ENCODE measurements around the gene PKD1L1.

DNA sequence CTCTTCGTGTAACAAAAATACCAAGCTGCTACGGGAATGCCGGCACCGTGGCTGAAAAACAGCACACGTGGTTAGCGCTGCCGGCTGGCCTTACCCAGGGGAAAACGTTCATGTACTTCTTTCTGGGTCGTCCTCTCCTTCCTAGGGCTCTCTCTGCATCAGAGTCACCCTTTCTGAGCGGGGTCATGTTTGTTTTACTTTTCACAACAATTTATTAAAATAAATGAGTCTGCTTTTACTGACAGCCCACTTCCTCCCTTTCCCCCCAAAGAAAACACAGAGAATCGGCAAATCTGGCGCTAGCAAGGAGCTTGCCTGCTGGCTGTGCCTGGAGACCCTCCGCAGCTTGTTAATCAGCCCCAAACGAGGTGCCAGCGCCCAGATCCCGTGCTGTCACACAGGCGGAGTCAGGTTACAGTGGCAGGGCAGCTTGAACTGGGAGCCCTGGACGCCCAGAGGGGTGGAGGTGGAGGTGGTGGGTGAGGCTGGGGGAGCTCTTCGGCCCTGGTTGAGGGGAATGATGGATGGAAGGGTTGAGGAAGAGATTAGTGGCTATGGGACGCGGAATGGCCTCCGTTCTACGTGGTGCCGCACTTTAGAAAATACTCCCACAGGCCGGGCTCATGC lies 204.2 kb downstream of the PKD1L1 start:
- no peak for TF ChIP-seq POLR2A (IDR thresholded peaks at IDR 0.05)
- TF ChIP-seq, protein P1, sequence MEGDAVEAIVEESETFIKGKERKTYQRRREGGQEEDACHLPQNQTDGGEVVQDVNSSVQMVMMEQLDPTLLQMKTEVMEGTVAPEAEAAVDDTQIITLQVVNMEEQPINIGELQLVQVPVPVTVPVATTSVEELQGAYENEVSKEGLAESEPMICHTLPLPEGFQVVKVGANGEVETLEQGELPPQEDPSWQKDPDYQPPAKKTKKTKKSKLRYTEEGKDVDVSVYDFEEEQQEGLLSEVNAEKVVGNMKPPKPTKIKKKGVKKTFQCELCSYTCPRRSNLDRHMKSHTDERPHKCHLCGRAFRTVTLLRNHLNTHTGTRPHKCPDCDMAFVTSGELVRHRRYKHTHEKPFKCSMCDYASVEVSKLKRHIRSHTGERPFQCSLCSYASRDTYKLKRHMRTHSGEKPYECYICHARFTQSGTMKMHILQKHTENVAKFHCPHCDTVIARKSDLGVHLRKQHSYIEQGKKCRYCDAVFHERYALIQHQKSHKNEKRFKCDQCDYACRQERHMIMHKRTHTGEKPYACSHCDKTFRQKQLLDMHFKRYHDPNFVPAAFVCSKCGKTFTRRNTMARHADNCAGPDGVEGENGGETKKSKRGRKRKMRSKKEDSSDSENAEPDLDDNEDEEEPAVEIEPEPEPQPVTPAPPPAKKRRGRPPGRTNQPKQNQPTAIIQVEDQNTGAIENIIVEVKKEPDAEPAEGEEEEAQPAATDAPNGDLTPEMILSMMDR (IDR thresholded peaks at IDR 0.05): no peak
- no peak for TF ChIP-seq POLR2AphosphoS5 (IDR thresholded peaks at IDR 0.05)
